Smooth muscle cell (in vitro differentiated cells): ENCODE data around the gene ITGA3. TPM values are rescaled to one million over a fixed set of nuclear protein-coding genes. Genes with fewer than 3 reads are reported as not detected.
A peak's percentile ranks its signal among the peaks of the same experiment; 100 is the strongest.

Source experiments
- DNase-seq: peaks from one replicate; lab custom pipeline; 2025; ENCODE audit not compliant: unreplicated experiment; lab: John Stamatoyannopoulos, UW
- H2AFZ ChIP-seq: fragments of 200-600 bp; sonication (generic); 2 replicates; pipeline ENCODE4 v1.6.0; 2016; ENCODE audit warnings: antibody characterized with exemption, low read depth, mild to moderate bottlenecking
- H3F3A ChIP-seq: fragments of 200-600 bp; sonication (generic); 2 replicates; pipeline ENCODE4 v1.6.0; 2017; ENCODE audit warnings: antibody characterized with exemption, low read depth
- H3K27ac ChIP-seq: fragments of 200-600 bp; sonication (generic); 2 replicates; pipeline ENCODE4 v1.5.1; 2016; ENCODE audit warnings: low read depth, mild to moderate bottlenecking
- H3K27me3 ChIP-seq: fragments of 200-600 bp; sonication (generic); 2 replicates; pipeline ENCODE4 v1.6.1; 2016; ENCODE audit warnings: low read depth, mild to moderate bottlenecking
- H3K36me3 ChIP-seq: fragments of 200-600 bp; sonication (generic); 2 replicates; pipeline ENCODE4 v1.5.1; 2016; ENCODE audit warnings: low read depth
- H3K4me1 ChIP-seq: fragments of 200-600 bp; sonication (generic); 2 replicates; pipeline ENCODE4 v1.5.1; 2016; ENCODE audit warnings: low read depth
- H3K4me2 ChIP-seq: fragments of 200-600 bp; sonication (generic); 2 replicates; pipeline ENCODE4 v1.6.0; 2016; ENCODE audit warnings: mild to moderate bottlenecking
- H3K4me3 ChIP-seq: fragments of 200-600 bp; sonication (generic); 2 replicates; pipeline ENCODE4 v1.5.1; 2016; ENCODE audit warnings: mild to moderate bottlenecking
- H3K79me2 ChIP-seq: fragments of 200-600 bp; sonication (generic); 2 replicates; pipeline ENCODE4 v1.6.0; 2016; ENCODE audit warnings: low read depth, mild to moderate bottlenecking
- H3K9ac ChIP-seq: fragments of 200-600 bp; sonication (generic); 2 replicates; pipeline ENCODE4 v1.6.0; 2016; ENCODE audit warnings: low read depth
- H3K9me3 ChIP-seq: fragments of 200-600 bp; sonication (generic); replicated peaks from 2 replicates; pipeline ENCODE4 v1.5.1; 2016; ENCODE audit warnings: low read depth
- H4K20me1 ChIP-seq: fragments of 200-600 bp; sonication (generic); 2 replicates; pipeline ENCODE4 v1.6.0; 2016; ENCODE audit warnings: low read depth
- CTCF ChIP-seq: fragments of 200-600 bp; sonication (generic); IDR thresholded peaks from 2 replicates; pipeline ENCODE4 v1.5.1; 2017; ENCODE audit warnings: borderline replicate concordance, mild to moderate bottlenecking, antibody characterized with exemption; ENCODE audit not compliant: insufficient read depth, poor library complexity, severe bottlenecking
- WGBS: methylation state at CpG from one replicate; pipeline ENCODE4 v1.1.7; 2016; ENCODE audit warnings: low lambda C conversion rate; 5-methylcytosine and 5-hydroxymethylcytosine counted together
- polyA plus RNA-seq: library from polyadenylated mRNA; unstranded; fragments of >200 nt; fragmentation: Nextera tagmentation; extraction: Ambion mirVana; gene quantifications from 2 replicates; pipeline ENCODE4 v1.2.1, GENCODE V29; 2016
- total RNA-seq: library from RNA; depleted of rRNA; stranded (reverse); fragments of >200 nt; gene quantifications from 2 replicates; pipeline ENCODE4 v1.2.3, GENCODE V29; 2014

The ITGA3 gene
- total and polyA plus RNA-seq, 2 experiments from 2014 or later, result 30.0 to 44.7 TPM

GRCh38 chr17:50081757-50082156 is 25.8 kb downstream of the ITGA3 start:
- no peak overlapping the region for H3K4me2 ChIP-seq
- H3K27ac ChIP-seq, result no peak overlapping the region
- H3K79me2 ChIP-seq, result no peaks in the 10 kb centered on the region
- no peak overlapping the region for H3K4me3 ChIP-seq
- H3K27me3 ChIP-seq, result no peaks in the 10 kb centered on the region
- H3K9ac ChIP-seq, result no peak overlapping the region
- H2AFZ ChIP-seq, result no peak overlapping the region
- no peaks in the 10 kb centered on the region for H3K36me3 ChIP-seq
- no peaks in the 10 kb centered on the region for H4K20me1 ChIP-seq
- DNase-seq, result no peak
- WGBS, result 90% methylated on average over 5 of the region's 5 CpGs
- H3K4me1 ChIP-seq, result no peaks in the 10 kb centered on the region
- TF ChIP-seq CTCF, result no peak
- no peaks in the 10 kb centered on the region for H3K9me3 ChIP-seq
- no peaks in the 10 kb centered on the region for H3F3A ChIP-seq

GRCh38 chr17:50087246-50087911 is 31.5 kb downstream of the ITGA3 start:
- no peak overlapping the region for H3K27ac ChIP-seq
- no peaks in the 10 kb centered on the region for H4K20me1 ChIP-seq
- no peaks in the 10 kb centered on the region for H3F3A ChIP-seq
- H3K36me3 ChIP-seq, result no peaks in the 10 kb centered on the region
- no peaks in the 10 kb centered on the region for H3K27me3 ChIP-seq
- H2AFZ ChIP-seq, result no peak overlapping the region
- no peak overlapping the region for H3K4me3 ChIP-seq
- DNase-seq, result peak; percentile 39
- H3K4me2 ChIP-seq, result no peak overlapping the region
- no peaks in the 10 kb centered on the region for H3K4me1 ChIP-seq
- no peaks in the 10 kb centered on the region for H3K79me2 ChIP-seq
- H3K9me3 ChIP-seq, result no peaks in the 10 kb centered on the region
- peak; percentile 94 for TF ChIP-seq CTCF
- 53% methylated on average over 9 of the region's 10 CpGs for WGBS
- H3K9ac ChIP-seq, result no peak overlapping the region

- Histone ChIP-seq H3K4me1 (no peaks in the 10 kb centered on the region), H4K20me1 (no peaks in the 10 kb centered on the region), H3K27me3 (no peaks in the 10 kb centered on the region), H3K79me2 (no peaks in the 10 kb centered on the region), H3F3A (no peaks in the 10 kb centered on the region), H3K4me3 (no peak overlapping the region), H3K36me3 (no peaks in the 10 kb centered on the region), H3K9ac (no peak overlapping the region), H3K27ac (no peak overlapping the region), H3K9me3 (no peaks in the 10 kb centered on the region), H3K4me2 (no peak overlapping the region), H2AFZ (no peak overlapping the region)
- DNase-seq, result no peak
- no peak for TF ChIP-seq CTCF
- 89% methylated on average over 19 of the region's 19 CpGs for WGBS
Observed at GRCh38 chr17:50087912-50088405, 32.0 kb downstream of the ITGA3 start.
